Bone marrow (tissue), 2 donors: ENCODE results near the gene F11.
"Not testable (repeated sequence)": the region's sequence is repeated elsewhere in the genome, so short reads cannot be mapped to it uniquely, and the experiment has no call there.

Source experiments
- DNase-seq, 2 donors: peaks; one replicate each; lab custom pipeline; 2025; lab: John Stamatoyannopoulos, UW

The F11 gene

DNA sequence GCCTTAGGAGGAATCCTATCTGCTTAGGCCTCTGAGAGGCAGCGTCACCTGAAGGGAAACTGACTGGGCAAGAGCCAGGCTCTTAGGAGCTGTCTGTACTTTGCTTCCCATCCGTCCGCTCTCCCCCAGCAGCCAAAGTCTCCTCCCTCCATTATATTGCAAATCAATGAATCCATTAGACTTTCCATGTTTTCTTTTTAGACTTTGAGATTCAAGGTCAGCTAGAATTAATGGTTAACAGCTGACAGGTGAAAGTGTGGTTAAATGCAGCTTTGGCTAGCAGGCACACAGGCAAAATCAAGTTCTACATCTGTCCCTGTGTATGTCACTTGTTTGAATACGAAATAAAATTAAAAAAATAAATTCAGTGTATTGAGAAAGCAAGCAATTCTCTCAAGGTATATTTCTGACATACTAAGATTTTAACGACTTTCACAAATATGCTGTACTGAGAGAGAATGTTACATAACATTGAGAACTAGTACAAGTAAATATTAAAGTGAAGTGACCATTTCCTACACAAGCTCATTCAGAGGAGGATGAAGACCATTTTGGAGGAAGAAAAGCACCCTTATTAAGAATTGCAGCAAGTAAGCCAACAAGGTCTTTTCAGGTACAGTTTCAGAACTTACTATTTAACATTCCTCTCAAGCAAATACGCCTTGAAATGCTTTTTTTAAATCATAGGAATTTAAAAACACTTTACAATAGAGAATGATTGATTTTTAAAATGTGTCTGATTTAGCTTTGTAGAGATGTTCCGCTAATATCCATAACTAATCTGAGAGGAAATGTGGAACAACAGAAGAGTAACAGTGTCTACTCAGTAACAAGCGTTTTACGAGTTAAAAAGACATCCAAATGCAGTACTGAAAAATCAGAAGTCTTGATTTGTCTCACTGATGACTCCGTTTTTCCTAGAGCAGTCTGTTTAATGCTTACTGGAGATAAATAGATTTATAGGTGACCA, at the start of gene F11:
TSS of gene F11 (plus strand) at position 507 of the 970 bp plus-strand sequence. CDS start 948 bp downstream, outside the sequence.
- no peak for DNase-seq

DNA sequence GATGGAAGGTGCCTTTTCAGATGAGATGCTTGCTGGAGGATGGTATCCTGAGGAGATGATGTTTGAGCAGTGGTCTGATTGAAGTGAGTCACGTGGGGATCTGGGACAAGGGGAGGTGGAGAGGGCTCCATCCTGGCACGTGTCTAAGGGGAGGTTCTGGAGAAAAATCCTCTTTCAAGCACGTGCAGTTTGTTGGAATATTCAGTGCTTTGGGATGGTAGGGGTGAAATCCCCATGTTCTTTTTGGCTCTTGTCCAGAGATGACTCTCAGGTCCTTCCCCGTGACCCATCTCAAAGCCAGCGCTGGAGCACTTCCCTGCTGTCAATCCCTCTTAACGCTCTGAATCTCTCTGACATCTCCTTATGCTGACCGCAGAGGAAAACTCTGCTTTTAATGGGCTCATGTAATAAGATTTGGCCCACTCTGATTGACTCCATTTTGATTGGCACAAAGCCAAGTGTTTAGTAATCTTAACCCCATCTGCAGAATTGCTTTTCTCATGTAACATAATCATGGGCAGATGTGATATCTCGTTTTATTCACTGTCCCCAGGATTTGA, 49.4 kb upstream of the F11 start:
- no peak for DNase-seq

GRCh38 chr4:186217733-186218293, 48.2 kb upstream of the F11 start:
- no peak for DNase-seq

DNA sequence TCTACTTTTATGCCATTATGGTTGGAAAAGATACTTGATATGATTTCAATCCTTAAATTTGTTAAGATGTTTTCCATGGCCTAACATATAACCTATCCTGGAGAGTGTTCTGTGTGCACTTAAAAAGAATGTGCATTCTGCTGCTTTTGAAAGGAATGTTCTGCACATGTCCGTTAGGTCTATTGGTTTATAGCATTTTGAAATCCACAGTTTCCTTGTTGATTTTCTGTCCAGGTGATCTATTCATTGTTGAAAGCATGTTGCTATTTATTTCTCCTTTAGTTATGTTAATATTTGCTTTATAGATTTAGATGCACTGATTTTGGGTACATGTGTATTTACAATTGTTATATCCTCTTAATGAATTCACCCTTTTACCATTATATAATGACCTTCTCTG, 44.4 kb upstream of the F11 start:
- DNase-seq = no peak

DNA sequence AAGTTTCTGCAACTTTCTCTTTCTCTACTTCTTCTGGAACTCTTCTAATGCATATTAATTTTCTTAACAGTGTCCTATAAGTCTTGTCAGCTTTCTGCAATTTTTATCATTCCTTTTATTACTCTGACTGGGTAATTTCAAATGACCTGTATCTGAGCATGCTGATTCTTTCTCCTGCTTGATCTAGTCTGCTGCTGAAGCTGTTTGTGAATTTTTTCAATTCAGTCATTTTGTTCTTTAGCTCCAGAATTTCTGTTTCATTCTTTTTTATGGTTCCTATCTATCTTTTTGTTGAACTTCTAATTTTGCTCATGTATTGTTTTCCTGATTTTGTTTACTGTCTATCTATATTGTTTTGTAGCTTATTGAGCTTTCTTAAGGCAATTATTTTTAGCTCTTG, 40.1 kb upstream of the F11 start:
- no peak for DNase-seq

DNA sequence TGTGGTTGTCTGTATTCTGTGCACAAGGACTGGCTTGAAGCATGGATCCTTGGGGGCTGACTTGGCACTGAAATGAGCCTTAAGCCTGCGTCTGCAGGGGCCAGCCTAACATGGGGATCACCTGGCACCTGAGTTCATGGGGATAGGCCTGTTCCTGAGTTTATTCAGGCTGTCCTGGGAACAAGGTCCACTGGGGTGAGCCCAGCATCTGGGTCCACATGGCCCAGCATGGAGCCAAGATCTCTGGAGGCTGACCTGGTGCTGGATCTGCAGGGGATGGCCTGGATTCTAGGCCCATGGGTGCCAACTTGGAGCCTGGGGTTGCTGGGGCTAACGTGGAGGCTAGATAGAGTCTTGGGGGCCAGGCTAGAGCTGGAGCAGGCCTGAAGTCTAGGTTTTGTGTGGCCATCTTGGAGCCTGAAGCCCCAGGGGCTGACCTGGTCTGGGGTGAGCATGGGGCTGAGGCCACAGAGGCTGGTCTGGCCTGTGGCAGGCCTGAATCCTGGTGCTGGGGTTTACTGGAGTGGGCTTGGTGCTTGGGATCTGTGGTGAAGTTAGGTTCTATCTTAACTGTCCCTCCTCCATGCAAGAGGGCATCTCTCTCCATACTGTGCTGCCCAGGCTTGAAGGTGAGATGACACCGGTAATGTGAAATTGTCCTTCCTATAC, 39.3 kb upstream of the F11 start:
- DNase-seq = no peak

DNA sequence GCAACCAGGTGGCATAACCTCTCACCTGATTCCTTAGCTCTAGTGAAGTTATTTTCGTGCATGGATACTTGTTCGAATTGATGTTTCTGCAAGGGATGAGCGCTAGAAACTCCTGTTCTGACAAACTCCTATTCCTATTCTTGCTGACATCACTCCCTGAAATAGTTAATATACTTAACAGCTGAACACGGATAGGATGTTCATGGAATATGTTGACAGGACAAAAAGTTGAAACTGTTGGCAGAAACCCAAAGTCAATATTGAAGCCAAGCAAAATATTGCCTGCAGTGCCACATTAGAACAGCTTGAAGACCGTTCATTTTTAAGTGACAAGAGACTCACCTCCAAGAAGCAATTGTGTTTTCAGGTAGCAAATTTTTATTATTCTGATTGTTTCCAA, 38.8 kb upstream of the F11 start, which contains the start of gene KLKB1:
TSS of gene KLKB1 (plus strand) at position 287 of the 400 bp plus-strand sequence. CDS start 689 bp downstream, outside the sequence.
- DNase-seq = no peak

DNA sequence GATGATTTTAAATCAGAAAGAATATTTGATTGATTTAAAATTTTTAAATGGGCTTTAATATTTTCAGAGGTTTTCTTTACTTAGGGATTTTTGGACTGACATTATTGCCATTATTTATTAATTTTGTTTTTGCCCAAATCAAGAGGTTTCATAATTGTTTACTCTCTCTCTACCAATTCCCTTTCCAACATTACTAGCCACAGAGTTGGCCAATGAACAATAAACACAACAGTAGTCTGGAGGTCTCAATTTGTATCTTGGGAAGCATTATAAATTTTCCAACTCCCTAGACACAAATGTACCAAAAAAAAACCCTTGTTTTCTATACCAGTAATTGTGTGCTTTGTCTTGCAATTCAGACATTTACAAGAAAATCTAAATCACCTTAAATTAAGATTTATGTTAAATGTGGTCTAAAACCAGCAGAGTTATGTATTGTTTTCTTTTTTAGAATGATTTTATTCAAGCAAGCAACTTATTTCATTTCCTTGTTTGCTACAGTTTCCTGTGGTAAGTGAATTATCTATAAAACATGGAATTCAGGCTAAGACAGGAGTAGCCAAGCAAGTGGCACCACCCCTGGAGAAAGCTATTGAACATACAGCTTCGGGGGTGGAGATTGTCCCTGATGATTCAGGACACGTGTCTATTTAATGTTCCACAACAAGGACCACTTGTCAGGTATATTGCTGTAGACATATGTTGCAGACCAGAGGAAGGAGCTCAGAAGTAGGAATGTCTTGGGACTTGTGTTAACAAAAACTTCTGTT, 38.1 kb upstream of the F11 start:
- DNase-seq = no peak

GRCh38 chr4:186228514-186228894, 37.5 kb upstream of the F11 start:
- DNase-seq = no peak

DNA sequence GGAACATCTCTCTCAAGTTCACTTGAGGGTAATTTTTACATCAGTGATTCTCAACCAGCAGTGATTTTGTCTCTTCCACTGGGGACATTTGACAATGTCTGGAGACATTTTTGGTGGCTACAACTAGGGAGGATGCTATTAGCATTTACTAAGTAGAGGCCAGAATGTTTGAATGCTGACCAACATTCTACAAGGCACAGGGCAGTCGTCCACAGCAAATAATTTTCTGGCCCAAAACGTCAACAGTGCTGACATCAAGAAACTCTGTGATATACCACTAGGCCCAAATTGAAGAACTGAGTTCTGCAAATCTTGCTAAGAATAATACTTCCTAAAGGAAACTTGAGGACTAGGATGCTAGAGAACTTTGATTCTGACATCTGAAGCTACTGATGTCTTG, 31.6 kb upstream of the F11 start:
- DNase-seq = no peak

DNA sequence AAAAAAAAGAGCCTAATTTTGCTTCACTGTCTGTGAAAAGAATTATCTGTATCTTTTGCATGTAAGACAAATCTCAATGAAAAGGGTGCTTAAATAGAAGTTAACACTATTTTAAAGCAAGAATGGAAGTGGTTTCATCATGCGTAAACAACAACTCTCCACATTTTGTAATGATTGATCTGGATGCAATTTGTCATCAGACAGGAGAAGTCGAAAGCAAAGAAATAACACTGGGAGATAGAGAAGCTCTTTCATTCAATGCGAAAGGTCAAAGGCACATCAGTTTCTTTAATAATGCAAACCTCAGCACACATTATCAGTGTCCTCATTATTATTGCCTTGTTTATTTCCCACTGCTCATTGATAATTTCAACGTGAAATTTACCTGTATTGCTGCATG, 29.9 kb upstream of the F11 start:
- DNase-seq = no peak

DNA sequence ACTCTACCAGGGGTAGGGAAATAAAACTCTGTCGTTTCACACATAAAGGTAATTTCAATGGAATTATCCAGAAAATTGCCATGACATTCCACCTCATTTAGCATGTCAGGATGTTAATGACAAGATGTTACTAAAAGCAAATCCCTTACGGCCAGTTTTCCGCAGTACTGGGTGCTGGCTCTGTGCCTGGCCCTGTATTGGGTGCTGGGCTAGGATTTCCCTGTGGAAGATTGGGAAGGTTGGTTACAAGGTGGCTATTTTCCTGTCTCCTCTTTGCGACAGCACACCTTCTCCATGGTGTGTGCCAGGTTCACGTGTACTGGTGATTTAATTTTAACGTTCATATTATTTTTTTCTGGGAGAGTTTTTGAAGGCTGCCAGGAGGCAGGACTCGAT, 25.5 kb upstream of the F11 start:
- no peak for DNase-seq

GRCh38 chr4:186240848-186241491, 25.0 kb upstream of the F11 start:
- DNase-seq = no peak

DNA sequence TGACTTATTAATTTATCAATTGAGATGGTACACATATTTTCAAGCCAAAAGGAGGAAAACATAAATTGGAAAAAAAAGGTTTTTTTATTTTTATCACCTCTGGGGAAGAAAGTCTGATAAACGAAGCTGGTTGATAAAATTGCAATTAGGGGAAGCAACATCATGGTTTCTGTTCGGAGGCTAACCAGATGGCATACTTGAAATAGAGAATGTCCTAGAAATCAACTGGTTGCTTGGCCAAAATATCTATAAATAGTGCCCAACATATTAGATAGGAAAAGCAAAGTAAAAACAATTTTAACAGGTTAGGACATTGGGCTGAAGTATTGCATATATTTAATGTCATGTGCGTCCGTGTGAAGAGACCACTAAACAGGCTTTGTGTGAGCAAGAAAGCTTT, 24.4 kb upstream of the F11 start:
- no peak for DNase-seq

DNA sequence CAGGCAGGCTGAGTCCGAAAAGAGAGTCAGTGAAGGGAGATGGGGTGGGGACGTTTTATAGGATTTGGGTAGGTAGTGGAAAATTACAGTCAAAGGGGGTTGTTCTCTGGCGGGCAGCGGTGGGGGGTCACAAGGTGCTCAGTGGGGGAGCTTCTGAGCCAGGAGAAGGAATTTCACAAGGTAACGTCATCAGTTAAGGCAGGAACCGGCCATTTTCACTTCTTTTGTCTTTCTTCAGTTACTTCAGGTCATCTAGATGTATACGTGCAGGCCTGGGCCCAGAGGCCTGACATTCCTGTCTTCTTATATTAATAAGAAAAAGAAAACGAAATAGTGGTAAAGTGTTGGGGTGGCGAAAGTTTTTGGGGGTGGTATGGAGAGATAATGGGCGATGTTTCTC, 24.0 kb upstream of the F11 start:
- DNase-seq = not testable (repeated sequence)

GRCh38 chr4:186243331-186243730, 22.7 kb upstream of the F11 start:
- DNase-seq = no peak

GRCh38 chr4:186244835-186245234, 21.2 kb upstream of the F11 start:
- no peak for DNase-seq

DNA sequence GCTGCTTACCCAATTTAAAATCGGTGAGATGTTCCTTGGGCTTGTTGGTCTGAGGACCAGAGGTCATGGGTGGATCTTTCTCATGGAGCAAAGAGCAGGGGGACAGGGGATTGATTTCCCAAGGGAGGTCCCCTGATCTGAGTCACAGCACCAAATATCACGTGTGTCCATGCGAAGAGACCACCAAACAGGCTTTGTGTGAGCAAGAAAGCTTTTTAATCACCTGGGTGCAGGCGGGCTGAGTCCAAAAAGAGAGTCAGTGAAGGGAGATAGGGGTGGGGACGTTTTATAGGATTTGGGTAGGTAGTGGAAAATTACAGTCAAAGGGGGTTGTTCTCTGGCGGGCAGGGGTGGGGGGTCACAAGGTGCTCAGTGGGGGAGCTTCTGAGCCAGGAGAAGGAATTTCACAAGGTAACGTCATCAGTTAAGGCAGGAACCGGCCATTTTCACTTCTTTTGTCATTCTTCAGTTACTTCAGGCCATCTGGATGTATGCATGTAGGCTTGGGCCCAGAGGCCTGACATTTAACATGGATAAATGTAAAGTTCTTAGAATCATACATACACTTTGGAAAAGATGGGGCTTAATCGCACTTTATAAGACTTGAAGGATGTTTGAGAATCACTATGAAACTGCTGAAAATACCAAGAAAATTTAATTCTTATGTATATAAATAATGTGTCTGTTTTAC, 18.8 kb upstream of the F11 start:
- not testable (repeated sequence) for DNase-seq

GRCh38 chr4:186248643-186249042, 17.3 kb upstream of the F11 start:
- DNase-seq = no peak
